Upper lobe of left lung (tissue), 6 donors: ENCODE measurements around the gene PLPP7. TPM values are rescaled to one million over a fixed set of nuclear protein-coding genes. Genes with fewer than 3 reads are reported as not detected.
A peak's percentile ranks its signal among the peaks of the same experiment; 100 is the strongest.

Source experiments
- ATAC-seq, 2 donors: fragments of 200-7000 bp; cut with Tn5 transposase; one replicate each; pipeline ENCODE4 v1.9.1; 2022; ENCODE audit warnings: mild to moderate bottlenecking in 2 of 2, moderate library complexity in 2 of 2; ENCODE audit not compliant: low FRiP score in 2 of 2
- DNase-seq, 2 donors: peaks; one replicate each; pipeline ENCODE4 v3.0.0-alpha.2; 2019 to 2020
- H3K27ac ChIP-seq, 4 donors: fragments of 200-600 bp; sonication (generic); one replicate each; pipeline ENCODE4 v1.5.1; 2016 to 2019
- H3K27me3 ChIP-seq, 4 donors: fragments of 200-600 bp; sonication (generic); one replicate each; pipeline ENCODE4 v1.5.1; 2017 to 2019
- H3K36me3 ChIP-seq, 4 donors: fragments of 200-600 bp; sonication (generic); one replicate each; pipeline ENCODE4 v1.5.1; 2016 to 2019
- H3K4me1 ChIP-seq, 4 donors: fragments of 200-600 bp; sonication (generic); one replicate each; pipeline ENCODE4 v1.5.1; 2018 to 2019
- H3K4me3 ChIP-seq, 4 donors: fragments of 200-600 bp; sonication (generic); one replicate each; pipeline ENCODE4 v1.5.1; 2017 to 2019; ENCODE audit warnings: mild to moderate bottlenecking in 2 of 4, moderate library complexity in 1 of 4
- H3K9me3 ChIP-seq, 4 donors: fragments of 200-600 bp; sonication (generic); one replicate each; pipeline ENCODE4 v1.5.1; 2018 to 2019
- CTCF ChIP-seq, 6 experiments: fragments of 450-650 bp in 4 of 6; fragments of 200-600 bp in 2 of 6; sonication (generic) in 2 of 6; IDR thresholded peaks; one replicate each; pipeline ENCODE4 v1.5.1; 2016 to 2019; ENCODE audit warnings: antibody characterized with exemption in 6 of 6
- EP300 ChIP-seq, 4 donors: sonication (generic); formaldehyde crosslinking; IDR thresholded peaks; one replicate each; pipeline ENCODE4 v1.5.1; 2017; ENCODE audit warnings: antibody characterized with exemption in 4 of 4, control low read depth in 2 of 4
- POLR2A ChIP-seq, 4 donors: fragments of 450-650 bp; IDR thresholded peaks; one replicate each; pipeline ENCODE4 v1.5.1; 2016 to 2017; ENCODE audit warnings: antibody characterized with exemption in 4 of 4, mild to moderate bottlenecking in 2 of 4
- POLR2AphosphoS5 ChIP-seq, 2 donors: sonication (generic); formaldehyde crosslinking; IDR thresholded peaks; one replicate each; pipeline ENCODE4 v1.5.1; 2017; ENCODE audit warnings: antibody characterized with exemption in 2 of 2
- WGBS, 2 donors: methylation state at CpG; one replicate each; pipeline ENCODE4 v1.1.5; 2017 to 2018; 5-methylcytosine and 5-hydroxymethylcytosine counted together
- total RNA-seq, 6 donors: library from RNA; depleted of rRNA in 4 of 6; stranded (reverse); fragments of >200 nt in 4 of 6; gene quantifications; one replicate each; pipeline versions ENCODE4 v1.1.0 to v1.2.1, GENCODE V29; 2016 to 2021
- donor health status: DM: no; HTN: no; CAD: no; lungs with moderate emphysema.
- donor health status: DM: no; HTN: yes; CAD: no; lungs with severe emphysema.

The PLPP7 gene
- total RNA-seq, 6 donors from 2014 or later = 0.76 to 3.2 (median 1.6) TPM

- WGBS, 2 donors = 83 to 85% methylated on average over 6 to 11 of the region's 11 CpGs
- H3K4me3 ChIP-seq = no peak overlapping the region
- peaks cover 9 to 46% (median 20%) of the 10 kb centered on the region in 4 donors for H3K4me1 ChIP-seq
- DNase-seq (peak in 1 of 2 donors; percentile 45), ATAC-seq (no peak)
- TF ChIP-seq POLR2A (IDR thresholded peaks at IDR 0.05) (no peak), CTCF (IDR thresholded peaks at IDR 0.05) (no peak), POLR2AphosphoS5 (IDR thresholded peaks at IDR 0.05) (no peak), EP300 (IDR thresholded peaks at IDR 0.05) (no peak)
- H3K9me3 ChIP-seq = no peaks in the 10 kb centered on the region
- H3K27ac ChIP-seq = no peak overlapping the region
- no peaks in the 10 kb centered on the region for H3K36me3 ChIP-seq
- H3K27me3 ChIP-seq = peaks cover 0 to 18% (median 5%) of the 10 kb centered on the region in 4 donors
Measured at GRCh38 chr9:131279196-131279862, 10.2 kb upstream of the PLPP7 start.

DNA sequence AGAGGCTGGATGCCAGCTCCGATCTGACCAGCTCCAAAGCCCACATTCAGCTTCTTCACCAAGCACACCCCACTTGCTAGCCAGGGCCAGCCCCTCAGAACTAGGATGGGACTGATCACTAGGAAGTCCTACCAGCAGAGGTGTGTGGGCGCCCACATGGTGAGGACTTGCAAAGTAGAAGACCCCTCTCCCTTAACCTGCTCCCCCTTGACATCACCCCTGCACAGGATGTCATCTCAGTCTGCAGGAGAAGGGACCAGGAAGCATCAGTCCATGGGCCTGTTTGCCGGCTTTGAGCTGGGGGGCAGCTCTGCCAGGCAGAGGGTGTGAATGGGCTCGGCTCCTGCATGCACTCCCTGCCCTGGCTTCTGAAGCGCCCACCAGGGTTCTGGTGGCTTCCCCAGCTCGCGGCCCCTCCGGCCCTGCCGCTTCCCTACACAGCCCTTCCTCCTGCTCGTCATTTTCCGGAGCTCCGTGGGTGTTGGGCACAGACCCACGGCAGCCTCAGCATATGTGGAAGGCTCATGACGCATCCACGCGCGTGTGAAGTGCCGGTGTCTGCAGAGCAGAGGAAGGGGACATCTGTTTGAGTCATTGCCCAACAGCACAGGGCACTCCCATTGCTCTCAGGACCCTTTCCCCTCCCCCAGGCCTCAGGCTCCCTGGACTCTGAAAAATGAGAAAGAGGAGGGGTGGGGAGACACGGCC lies 9.5 kb upstream of the PLPP7 start:
- no peak overlapping the region for H3K27ac ChIP-seq
- no peaks in the 10 kb centered on the region for H3K9me3 ChIP-seq
- 70 to 81% methylated on average over 17 to 19 of the region's 19 CpGs for WGBS, 2 donors
- H3K36me3 ChIP-seq = no peaks in the 10 kb centered on the region
- H3K4me1 ChIP-seq = peaks cover 9 to 40% (median 19%) of the 10 kb centered on the region in 4 donors
- H3K27me3 ChIP-seq = peaks cover 0 to 18% (median 5%) of the 10 kb centered on the region in 4 donors
- DNase-seq (peak in 1 of 2 donors; percentile 67), ATAC-seq (no peak)
- no peak for TF ChIP-seq EP300 (IDR thresholded peaks at IDR 0.05)
- TF ChIP-seq POLR2A (IDR thresholded peaks at IDR 0.05) = no peak
- no peak for TF ChIP-seq CTCF (IDR thresholded peaks at IDR 0.05)
- no peak for TF ChIP-seq POLR2AphosphoS5 (IDR thresholded peaks at IDR 0.05)
- no peak overlapping the region for H3K4me3 ChIP-seq

DNA sequence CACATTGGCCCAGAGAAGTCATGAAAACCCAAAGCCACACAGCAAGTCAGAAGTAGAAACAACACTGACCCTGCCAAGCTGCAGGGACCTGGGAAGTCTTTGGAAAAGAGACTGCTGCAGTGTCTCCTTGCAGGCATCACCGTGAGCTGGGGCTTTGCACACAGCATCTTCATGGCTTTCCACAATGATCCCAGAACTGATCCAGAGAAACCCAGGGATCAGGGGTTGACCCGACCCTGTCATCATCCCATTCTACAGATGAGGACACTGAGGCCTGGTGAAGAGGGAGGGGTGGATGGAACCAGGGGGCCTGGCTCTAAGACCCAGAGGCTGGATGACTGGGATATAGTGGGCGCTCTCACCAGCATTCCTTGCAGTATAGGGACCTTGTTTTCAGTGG lies 8.9 kb upstream of the PLPP7 start:
- WGBS, 2 donors = 93 to 94% methylated on average over 2 to 3 of the region's 3 CpGs
- DNase-seq (no peak), ATAC-seq (no peak)
- Histone ChIP-seq H3K27me3 (peaks cover 0 to 18% (median 5%) of the 10 kb centered on the region in 4 donors), H3K36me3 (no peaks in the 10 kb centered on the region), H3K9me3 (no peaks in the 10 kb centered on the region), H3K4me3 (no peak overlapping the region), H3K27ac (no peak overlapping the region), H3K4me1 (peaks cover 9 to 40% (median 19%) of the 10 kb centered on the region in 4 donors)
- TF ChIP-seq EP300 (IDR thresholded peaks at IDR 0.05) (no peak), POLR2AphosphoS5 (IDR thresholded peaks at IDR 0.05) (no peak)

DNA sequence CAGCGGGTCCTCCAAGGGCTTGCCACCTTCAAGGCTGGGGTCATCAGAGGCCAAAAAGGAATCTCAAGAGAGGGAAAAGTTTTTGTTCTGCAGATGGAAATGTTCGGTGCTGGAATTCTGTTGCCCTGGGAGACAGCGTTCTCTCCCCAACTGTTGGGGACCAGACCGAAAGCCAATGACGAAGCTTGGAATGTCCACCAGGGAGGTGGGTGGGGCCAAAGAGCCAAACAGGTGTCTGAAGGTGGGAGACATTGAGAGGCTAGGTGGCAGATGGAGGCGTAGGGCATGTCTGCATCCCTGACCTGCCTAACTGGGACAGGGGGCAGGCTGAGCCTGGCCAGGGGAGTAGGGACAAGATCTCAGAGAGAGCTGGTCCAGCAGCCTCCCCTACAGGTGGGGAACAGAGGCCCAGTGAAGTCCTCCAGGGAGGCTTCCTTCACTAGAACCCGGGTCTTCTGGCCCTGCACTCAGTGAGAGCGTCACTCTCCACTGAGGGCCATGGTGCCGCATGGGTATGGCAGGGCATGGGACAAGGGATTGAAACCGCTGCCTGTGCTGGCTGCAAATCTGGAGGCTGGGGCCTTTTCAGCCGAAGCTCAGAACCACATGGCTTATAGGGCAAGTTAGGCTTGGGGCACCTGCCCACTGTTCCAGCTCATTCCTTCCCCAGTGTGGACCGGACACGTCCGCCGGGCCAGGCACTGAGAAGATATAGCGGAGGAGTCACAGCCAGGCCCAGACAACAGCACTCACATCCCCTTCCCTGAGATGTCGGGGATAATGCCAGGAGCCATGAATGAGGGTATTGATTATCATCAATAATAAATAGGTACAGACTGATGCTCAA lies 8.2 kb upstream of the PLPP7 start:
- no peak overlapping the region for H3K27ac ChIP-seq
- no peak for DNase-seq
- no peak for ATAC-seq
- TF ChIP-seq POLR2A (IDR thresholded peaks at IDR 0.05) (no peak), POLR2AphosphoS5 (IDR thresholded peaks at IDR 0.05) (no peak), EP300 (IDR thresholded peaks at IDR 0.05) (no peak), CTCF (IDR thresholded peaks at IDR 0.05) (no peak)
- H3K27me3 ChIP-seq = peaks cover 0 to 18% (median 5%) of the 10 kb centered on the region in 4 donors
- no peaks in the 10 kb centered on the region for H3K9me3 ChIP-seq
- WGBS, 2 donors = 85% methylated on average over 15 to 17 of the region's 17 CpGs
- H3K4me1 ChIP-seq = peaks cover 9 to 33% (median 17%) of the 10 kb centered on the region in 4 donors
- H3K4me3 ChIP-seq = no peak overlapping the region
- no peaks in the 10 kb centered on the region for H3K36me3 ChIP-seq

- ATAC-seq = no peak
- H3K27me3 ChIP-seq = peaks cover 0 to 18% (median 5%) of the 10 kb centered on the region in 4 donors
- 77 to 82% methylated on average over 4 of the region's 4 CpGs for whole genome bisulfite sequencing, 2 donors
- no peaks in the 10 kb centered on the region for H3K36me3 ChIP-seq
- no peak for DNase-seq
- H3K27ac ChIP-seq = no peak overlapping the region
- TF ChIP-seq POLR2A (IDR thresholded peaks at IDR 0.05) (no peak), CTCF (IDR thresholded peaks at IDR 0.05) (no peak), EP300 (IDR thresholded peaks at IDR 0.05) (no peak), POLR2AphosphoS5 (IDR thresholded peaks at IDR 0.05) (no peak)
- no peaks in the 10 kb centered on the region for H3K9me3 ChIP-seq
- H3K4me1 ChIP-seq = peaks cover 7 to 24% (median 15%) of the 10 kb centered on the region in 4 donors
- H3K4me3 ChIP-seq = no peak overlapping the region
Measured at GRCh38 chr9:131282175-131282574, 7.3 kb upstream of the PLPP7 start.
